Endothelial cell of umbilical vein (primary cell): ENCODE data around the gene DLEC1. TPM values are rescaled to one million over a fixed set of nuclear protein-coding genes. Genes with fewer than 3 reads are reported as not detected.
A peak's percentile ranks its signal among the peaks of the same experiment; 100 is the strongest.

ENCODE experiments used
- BruUV-seq: library from RNA; stranded (reverse); fragments of 400-500 nt; replicated peaks from 2 replicates; lab custom pipeline; 2021; lab: Mats Ljungman, UMichigan
- CTCF ChIA-PET: fragments of 300-600, 350-600 bp; sonication (Branson Sonifier 250); formaldehyde crosslinking; loops from one replicate; lab custom pipeline; 2021; ENCODE audit warnings: antibody characterized with exemption, inconsistent platforms; lab: Charles Lee
- POLR2A ChIA-PET: fragments of 300-600, 350-600 bp; sonication (Branson Sonifier 250); formaldehyde crosslinking; loops from one replicate; lab custom pipeline; 2021; ENCODE audit warnings: antibody characterized with exemption, inconsistent platforms; lab: Charles Lee
- DNase-seq: peaks from one replicate; pipeline ENCODE4 v3.0.0-alpha.2; 2011; ENCODE audit warnings: low read depth, low spot score
- FAIRE-seq: peaks from 2 replicates; lab custom pipeline; 2011; peaks lifted over from hg19 to GRCh38; lab: Jason Lieb, UNC
- H2AFZ ChIP-seq: 2 replicates; pipeline ENCODE4 v1.6.0; 2012; ENCODE audit warnings: low read depth, low read length, control low read depth, inconsistent platforms
- H3K27ac ChIP-seq: 2 replicates; pipeline ENCODE4 v1.5.1; 2011; ENCODE audit warnings: low read depth, mild to moderate bottlenecking, control low read depth, low read length, moderate library complexity; ENCODE audit not compliant: insufficient read depth
- H3K27me3 ChIP-seq, 2 experiments: 2 replicates each; pipeline versions ENCODE4 v1.6.0 to v1.6.1; 2011; ENCODE audit warnings: low read length in 2 of 2, mixed read lengths in 1 of 2; ENCODE audit not compliant: control insufficient read depth in 2 of 2, insufficient read depth in 2 of 2
- H3K36me3 ChIP-seq, 2 experiments: 2 replicates in 1 of 2; 3 replicates in 1 of 2; pipeline ENCODE4 v1.5.1; 2011; ENCODE audit warnings: low read length in 2 of 2, mild to moderate bottlenecking in 1 of 2, moderate library complexity in 1 of 2; ENCODE audit not compliant: control insufficient read depth in 2 of 2, insufficient read depth in 2 of 2; ENCODE audit errors: extremely low read depth in 1 of 2
- H3K4me1 ChIP-seq: 3 replicates; pipeline ENCODE4 v1.5.1; 2011; ENCODE audit warnings: mild to moderate bottlenecking, low read length; ENCODE audit not compliant: control insufficient read depth, insufficient read depth; ENCODE audit errors: extremely low read depth
- H3K4me2 ChIP-seq: 2 replicates; pipeline ENCODE4 v1.6.1; 2011; ENCODE audit warnings: low read length, control low read depth, mixed read lengths; ENCODE audit not compliant: insufficient read depth
- H3K4me3 ChIP-seq, 3 experiments: fragments of 200-600 bp in 1 of 3; sonication (generic), shearing (Covaris generic) in 1 of 3; replicated peaks in 1 of 3; 2 replicates each; pipeline ENCODE4 v1.5.1; 2011 to 2016; ENCODE audit warnings: control low read depth in 3 of 3, low read length in 3 of 3, mild to moderate bottlenecking in 2 of 3, inconsistent platforms in 1 of 3, low read depth in 1 of 3, moderate library complexity in 1 of 3; ENCODE audit not compliant: insufficient read depth in 1 of 3
- H3K79me2 ChIP-seq: 2 replicates; pipeline ENCODE4 v1.6.0; 2012; ENCODE audit warnings: low read length, inconsistent platforms; ENCODE audit not compliant: control insufficient read depth, insufficient read depth
- H3K9ac ChIP-seq: replicated peaks from 2 replicates; pipeline ENCODE3; 2011; ENCODE audit warnings: low read length, control low read depth; ENCODE audit not compliant: insufficient read depth; ENCODE audit errors: extremely low read depth
- H3K9me1 ChIP-seq: replicated peaks from 3 replicates; pipeline ENCODE4 v1.6.0; 2011; ENCODE audit warnings: mild to moderate bottlenecking, low read length; ENCODE audit not compliant: control insufficient read depth, insufficient read depth; ENCODE audit errors: extremely low read depth
- H3K9me3 ChIP-seq: replicated peaks from 2 replicates; pipeline ENCODE4 v1.5.1; 2012; ENCODE audit warnings: low read length, inconsistent platforms; ENCODE audit not compliant: control insufficient read depth, insufficient read depth
- H4K20me1 ChIP-seq: replicated peaks from 2 replicates; pipeline ENCODE3; 2011; ENCODE audit warnings: mild to moderate bottlenecking, low read length; ENCODE audit not compliant: control insufficient read depth, insufficient read depth; ENCODE audit errors: extremely low read depth
- CTCF ChIP-seq, 2 donors: IDR thresholded peaks; 1 replicate in 1 of 2; 2 replicates in 1 of 2; pipeline ENCODE4 v1.5.1; 2011; ENCODE audit warnings: low read length in 2 of 2, mild to moderate bottlenecking in 2 of 2, moderate library complexity in 2 of 2, control low read depth in 1 of 2, inconsistent platforms in 1 of 2, low read depth in 1 of 2; ENCODE audit not compliant: insufficient read depth in 1 of 2; ENCODE audit errors: extremely low read depth in 1 of 2
- GATA2 ChIP-seq: IDR thresholded peaks from 2 replicates; pipeline ENCODE4 v1.7.0; 2011; ENCODE audit warnings: low read depth, mild to moderate bottlenecking, moderate library complexity, mixed read lengths, low read length; ENCODE audit not compliant: insufficient read length, insufficient read depth
- MYC ChIP-seq: IDR thresholded peaks from one replicate; pipeline ENCODE4 v1.6.1; 2011; ENCODE audit warnings: mild to moderate bottlenecking, low read depth, low read length
- dilution Hi-C: fragments of 300-500 bp; cut with MboI; formaldehyde crosslinking; loops from one replicate; pipeline ENCODE4 v1.15.0; 2019; ENCODE audit warnings: low sequenced_read_pairs; ENCODE audit not compliant: extremely low pct_ligation_motif_present
- intact Hi-C: fragments of 100-400 bp; cut with micrococcal nuclease; formaldehyde crosslinking; loops from one replicate; pipeline ENCODE4 v1.10.0; 2022
- polyA plus RNA-seq, 4 experiments: library from polyadenylated mRNA; depleted of rRNA in 3 of 4; stranded (reverse) in 3 of 4; unstranded in 1 of 4; fragments of >200 nt; gene quantifications; 2 replicates each; pipeline versions ENCODE4 v1.2.1 to v1.2.3, GENCODE V29; 2011 to 2012; ENCODE audit warnings: missing spikeins in 1 of 4
- total RNA-seq: library from RNA; stranded (reverse); gene quantifications from 2 replicates; pipeline ENCODE4 v1.2.3, GENCODE V29; 2021

The DLEC1 gene
- total and polyA plus RNA-seq, 2 donors (not counting 3 experiments of a cell fraction or from before 2014, with no cell fraction given) = not detected

GRCh38 chr3:38117748-38118420, 78.9 kb downstream of the DLEC1 start:
- FAIRE-seq (peak; percentile 79), DNase-seq (peak; percentile 63)
- H3K9me1 ChIP-seq = no peaks in the 10 kb centered on the region
- no peak overlapping the region for H3K4me3 ChIP-seq
- no peaks in the 10 kb centered on the region for H3K27me3 ChIP-seq
- H3K27ac ChIP-seq = no peak overlapping the region
- intact Hi-C loops = loop anchor here (1.0 to 5.0 kb wide), 4 partner anchors 144 to 362 kb away; partner anchors contain the start of gene XYLB
- ChIA-PET POLR2A (no interaction called here), CTCF (interaction anchor here (0.7 to 4.8 kb wide), 17 partner anchors 11 to 726 kb away, joined by 3 to 52 read pairs (median 6); partner anchors contain the start of genes ACAA1, OXSR1 and XYLB)
- peaks cover 5 to 8% of the 10 kb centered on the region in 2 experiments for H3K36me3 ChIP-seq
- dilution Hi-C loops = no loop called here
- no peaks in the 10 kb centered on the region for H3K9me3 ChIP-seq
- H3K79me2 ChIP-seq = no peaks in the 10 kb centered on the region
- H3K4me2 ChIP-seq = no peak overlapping the region
- no peak overlapping the region for H3K9ac ChIP-seq
- TF ChIP-seq GATA2 = no peak
- peak; percentile 65 to 83 for TF ChIP-seq CTCF (IDR thresholded peaks at IDR 0.05; ENCODE audit: extremely low read depth in 1 of 2, insufficient read depth in 1 of 2, low read depth in 1 of 2, low read length in 2 of 2)
- TF ChIP-seq MYC = peak; percentile 5
- no TSS peak for BruUV-seq
- H3K4me1 ChIP-seq = no peaks in the 10 kb centered on the region
- no peaks in the 10 kb centered on the region for H4K20me1 ChIP-seq
- no peak overlapping the region for H2AFZ ChIP-seq
